Measurements from ENCODE around the gene IL1RAPL1.

- TF ChIP-seq CTCF (IDR thresholded peaks at IDR 0.05) (no peak), POLR2AphosphoS5 (IDR thresholded peaks at IDR 0.05) (no peak)
These were observed 972.8 kb downstream of the IL1RAPL1 start for GRCh38 chrX:29560065-29560464.

All from esophagus muscularis mucosa (tissue), 3 donors.